Measurements from ENCODE around the gene MYO3B. TPM values are rescaled to one million over a fixed set of nuclear protein-coding genes. Genes with fewer than 3 reads are reported as not detected.

The MYO3B gene
- total RNA-seq, 4 donors from 2014 or later = 0.09 to 9.1 TPM; not detected in 2

DNA sequence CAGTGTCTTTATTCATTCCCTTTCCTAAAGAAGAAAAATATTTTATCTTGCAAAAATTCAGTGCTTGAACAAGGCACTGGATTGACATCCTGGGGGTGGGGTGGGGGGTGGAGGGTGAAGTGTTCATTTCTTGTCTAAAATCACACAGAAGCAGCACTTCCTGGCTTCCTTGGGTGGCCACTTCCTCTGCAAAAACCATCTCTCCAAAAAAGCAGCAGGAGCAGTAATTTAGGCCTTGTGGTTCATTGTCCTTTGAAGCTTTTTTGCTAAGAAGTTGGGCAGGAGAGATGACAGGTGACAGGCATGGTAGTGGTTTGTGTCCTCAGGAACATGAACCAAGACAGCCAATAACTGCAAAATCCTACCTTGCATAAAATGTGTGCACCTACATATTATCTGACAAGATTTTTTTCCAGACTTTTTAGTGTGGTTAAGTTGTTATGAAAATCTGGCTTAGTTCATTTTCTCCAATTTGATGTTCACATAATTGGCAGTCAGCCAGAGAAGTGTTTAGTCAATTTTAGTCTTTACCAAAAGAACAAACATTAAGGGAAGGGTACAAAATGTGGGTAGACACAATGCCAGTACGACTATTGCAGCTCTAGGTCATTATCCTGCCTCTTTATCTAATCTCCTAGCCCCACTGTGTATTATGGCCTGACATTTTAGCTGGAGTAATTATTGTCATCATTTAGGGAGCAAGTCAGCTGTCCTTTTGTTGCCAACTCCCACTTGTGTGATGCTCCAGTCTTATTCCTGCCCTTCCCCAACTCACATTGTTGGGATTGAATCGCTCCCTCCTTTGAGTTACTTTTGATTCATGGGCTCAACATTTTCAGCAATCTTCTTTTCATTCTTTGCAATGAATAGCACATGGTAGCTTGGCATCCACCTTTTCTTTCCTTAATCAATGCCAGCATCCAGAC lies 177.2 kb downstream of the MYO3B start:
- Histone ChIP-seq H3K27ac (no peak overlapping the region), H3K4me3 (no peak overlapping the region), H3K36me3 (no peaks in the 10 kb centered on the region), H3K4me1 (no peaks in the 10 kb centered on the region), H3K9me3 (no peaks in the 10 kb centered on the region), H3K27me3 (no peaks in the 10 kb centered on the region)
- no peak for DNase-seq
- intact Hi-C loops (cut with DNase I; ENCODE audit: low total_unique reads) = no loop called here
- no peak for TF ChIP-seq CTCF (IDR thresholded peaks at IDR 0.05)
- no peak for TF ChIP-seq POLR2A (IDR thresholded peaks at IDR 0.05)

- no peak for TF ChIP-seq CTCF (IDR thresholded peaks at IDR 0.05)
- TF ChIP-seq POLR2A (IDR thresholded peaks at IDR 0.05) = no peak
- no peak for DNase-seq
- Histone ChIP-seq H3K9me3 (no peaks in the 10 kb centered on the region), H3K36me3 (no peaks in the 10 kb centered on the region), H3K27ac (no peak overlapping the region), H3K27me3 (no peaks in the 10 kb centered on the region), H3K4me1 (no peaks in the 10 kb centered on the region), H3K4me3 (no peak overlapping the region)
- intact Hi-C loops (cut with DNase I; ENCODE audit: low total_unique reads) = no loop called here
Observed at GRCh38 chr2:170359466-170359865, 181.5 kb downstream of the MYO3B start.

DNA sequence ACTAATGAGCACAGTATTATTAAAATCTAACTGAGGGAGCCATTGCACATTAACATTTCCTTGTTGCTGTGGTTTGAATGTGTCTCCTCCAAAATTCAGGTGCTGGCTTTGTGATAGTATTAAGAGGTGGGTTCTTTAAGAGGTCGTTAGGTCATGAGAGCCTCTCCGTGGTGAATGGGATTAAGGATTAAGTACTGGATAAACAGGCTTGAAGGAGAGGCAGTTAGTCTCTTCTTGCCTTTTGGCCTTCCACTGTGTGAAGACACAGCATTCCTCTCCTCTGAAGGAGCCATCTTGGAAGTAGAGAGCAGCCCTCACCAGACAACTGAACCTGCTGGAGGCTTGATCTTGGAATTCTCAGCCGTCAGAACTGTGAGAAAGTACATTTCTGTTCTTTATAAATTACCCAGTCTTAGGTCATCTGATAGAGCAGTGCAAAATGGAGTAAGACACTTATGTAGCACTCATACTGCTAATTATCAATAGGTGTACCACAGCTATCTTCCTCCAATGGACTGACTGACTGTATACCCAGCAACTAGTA lies 182.7 kb downstream of the MYO3B start:
- no peak for DNase-seq
- no peaks in the 10 kb centered on the region for H3K27me3 ChIP-seq
- H3K4me1 ChIP-seq = no peaks in the 10 kb centered on the region
- intact Hi-C loops (cut with DNase I; ENCODE audit: low total_unique reads) = no loop called here
- no peak overlapping the region for H3K4me3 ChIP-seq
- no peaks in the 10 kb centered on the region for H3K36me3 ChIP-seq
- H3K9me3 ChIP-seq = no peaks in the 10 kb centered on the region
- no peak overlapping the region for H3K27ac ChIP-seq
- TF ChIP-seq POLR2A (IDR thresholded peaks at IDR 0.05) (no peak), CTCF (IDR thresholded peaks at IDR 0.05) (no peak)

DNA sequence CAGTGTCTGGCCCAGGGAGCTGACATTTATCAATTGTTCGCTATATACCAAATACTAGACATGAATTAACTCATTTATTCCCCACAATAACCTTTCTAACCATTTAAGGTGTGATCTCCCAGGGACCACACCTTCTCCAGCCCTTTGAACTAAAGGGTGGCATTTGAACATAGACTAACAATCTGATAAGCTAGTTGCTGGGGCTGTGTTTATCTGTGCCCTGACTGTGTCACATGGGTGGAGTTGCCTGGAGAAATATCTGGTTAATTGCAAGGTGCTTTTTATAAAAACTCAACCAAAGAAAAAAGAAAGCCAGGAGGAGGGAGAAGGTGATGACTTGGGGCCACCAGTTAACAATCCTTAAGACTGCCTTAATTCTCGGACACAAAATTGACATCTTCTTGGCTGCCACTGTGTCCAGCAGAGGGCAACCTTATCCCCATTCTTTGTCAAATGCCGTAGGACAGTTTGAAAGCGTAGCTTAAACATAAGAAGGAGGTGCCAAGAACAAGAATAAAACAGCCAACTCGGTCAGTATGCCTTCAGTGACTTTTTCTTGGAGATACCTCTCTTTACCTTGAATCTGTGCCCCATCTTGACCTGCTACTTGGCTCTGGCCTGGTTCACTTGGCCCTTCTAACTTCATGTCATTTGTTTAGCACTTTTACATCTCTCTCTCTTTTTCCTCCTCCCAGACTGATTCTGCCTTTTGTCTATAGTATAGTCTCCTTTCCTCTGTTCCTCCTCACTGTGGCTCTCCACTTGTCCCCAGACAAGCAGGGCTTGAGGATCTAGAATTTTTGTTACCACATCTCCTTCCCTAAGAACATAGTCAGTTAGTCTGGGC lies 183.4 kb downstream of the MYO3B start:
- no peak for TF ChIP-seq POLR2A (IDR thresholded peaks at IDR 0.05)
- TF ChIP-seq CTCF (IDR thresholded peaks at IDR 0.05) = peak in 3 of 4 experiments; percentile 26 to 42 (median 42)
- no peak overlapping the region for H3K4me3 ChIP-seq
- H3K27me3 ChIP-seq = no peaks in the 10 kb centered on the region
- H3K4me1 ChIP-seq = no peaks in the 10 kb centered on the region
- H3K9me3 ChIP-seq = no peaks in the 10 kb centered on the region
- DNase-seq = no peak
- H3K36me3 ChIP-seq = no peaks in the 10 kb centered on the region
- intact Hi-C loops (cut with DNase I; ENCODE audit: low total_unique reads) = no loop called here
- H3K27ac ChIP-seq = no peak overlapping the region

All from uterus (tissue), 4 donors.